Muscle of arm (tissue), 12 donors: Measurements from ENCODE around the gene SOX3. TPM values are rescaled to one million over a fixed set of nuclear protein-coding genes. Genes with fewer than 3 reads are reported as not detected.

ENCODE experiments used
- DNase-seq: peaks from one replicate; pipeline ENCODE4 v3.0.0-alpha.2; 2013
- polyA plus RNA-seq, 12 donors: library from polyadenylated mRNA; unstranded; fragments of 120-200 nt; gene quantifications; one replicate each; pipeline ENCODE4 v1.2.1, GENCODE V29; 2013; ENCODE audit not compliant: insufficient read length in 12 of 12

SOX3 gene
- polyA plus RNA-seq, 12 donors, result 0.10 to 0.18 (median 0.15) TPM; not detected in 8

DNA sequence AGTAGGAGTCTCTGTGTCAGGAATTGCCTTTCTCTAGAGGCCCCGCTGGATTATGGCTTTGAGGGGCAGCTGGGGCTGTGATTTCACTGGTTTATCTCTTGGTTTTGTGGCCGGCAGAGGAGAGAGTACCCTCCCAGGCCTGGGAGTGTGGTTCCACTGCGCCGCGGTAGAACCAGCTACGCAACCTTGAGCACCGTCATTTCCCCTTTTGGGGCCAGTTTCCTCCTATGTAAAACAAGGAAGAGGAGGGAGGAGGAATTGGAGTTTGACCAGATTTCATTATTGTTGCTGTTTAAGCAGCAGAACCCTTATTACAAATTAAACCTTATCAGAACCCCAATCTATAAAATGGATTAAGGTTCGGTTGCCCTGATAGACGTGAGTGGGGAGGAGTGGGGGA, 4.4 kb downstream of the SOX3 start:
- DNase-seq, result no peak

GRCh38 chrX:140495739-140496138, 9.1 kb downstream of the SOX3 start:
- no peak for DNase-seq

- no peak for DNase-seq
These were observed 12.5 kb downstream of the SOX3 start for GRCh38 chrX:140492066-140492994.

DNA sequence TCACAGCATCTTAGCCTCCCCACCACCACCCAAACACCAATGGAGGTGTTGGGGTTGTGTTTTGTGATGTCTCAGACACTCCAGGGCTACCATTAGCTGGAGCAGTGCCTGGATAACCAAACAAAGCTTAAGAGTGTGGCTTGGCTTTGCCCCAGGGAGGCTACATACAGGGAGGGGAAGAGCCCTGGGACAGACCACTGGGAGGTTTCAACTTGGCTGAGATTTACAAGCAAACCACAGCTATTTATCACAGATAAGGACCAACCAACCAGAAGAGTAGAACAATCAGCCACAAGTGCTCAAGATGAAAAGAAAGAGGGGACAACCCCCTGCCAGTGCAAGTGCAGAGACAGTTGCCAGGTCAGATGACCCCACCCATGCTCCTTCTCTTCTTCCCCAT, 24.1 kb downstream of the SOX3 start:
- no peak for DNase-seq

DNA sequence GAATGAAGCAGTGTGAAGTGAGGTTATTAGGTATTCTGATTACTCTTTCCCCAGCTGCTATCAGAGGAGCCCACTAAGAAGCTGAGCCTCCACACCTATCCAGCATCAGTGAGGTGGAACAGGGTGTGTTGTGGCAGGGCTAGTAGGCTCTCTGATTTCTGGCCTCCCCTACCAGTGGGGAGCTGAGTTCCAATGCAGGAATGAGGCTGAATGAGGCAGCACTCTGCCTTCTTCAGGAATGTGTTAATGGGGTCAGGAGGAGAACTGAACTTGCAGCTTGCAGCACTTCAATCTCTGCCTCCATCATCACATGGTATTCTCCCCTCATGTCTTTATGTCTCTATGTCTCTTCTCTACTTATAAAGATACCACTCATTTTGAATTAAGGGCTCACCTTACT, 26.9 kb downstream of the SOX3 start:
- DNase-seq, result no peak

GRCh38 chrX:140475025-140475424, 29.8 kb downstream of the SOX3 start:
- DNase-seq, result no peak

- no peak for DNase-seq
These were observed 37.7 kb downstream of the SOX3 start for GRCh38 chrX:140467211-140467610.

Other genes with a start within 250 kb of the SOX3 start
- 10 to 100 TPM in 10 of 12 donors, 1 to 10 TPM in 1, not detected in 1; 7.9 to 27.3 (median 14.1) TPM for gene LINC00632, start 204.7 kb upstream of the SOX3 start, polyA plus RNA-seq